ENCODE data around the gene DCUN1D3. TPM values are rescaled to one million over a fixed set of nuclear protein-coding genes. Genes with fewer than 3 reads are reported as not detected.
"Not testable (repeated sequence)": the region's sequence is repeated elsewhere in the genome, so short reads cannot be mapped to it uniquely, and the experiment has no call there.

DCUN1D3 gene
- total RNA-seq, 1 donor from 2014 or later: 9.8 TPM

- no peak for DNase-seq
- Histone ChIP-seq H3K9me3 (replicated peaks) (no peaks in the 10 kb centered on the region), H3K4me1 (no peaks in the 10 kb centered on the region), H3K27ac (replicated peaks) (no peak overlapping the region), H3K36me3 (no peaks in the 10 kb centered on the region), H3K27me3 (ENCODE audit: low read depth) (no peaks in the 10 kb centered on the region), H3K4me3 (no peak overlapping the region)
- no peak for TF ChIP-seq CTCF (IDR thresholded peaks at IDR 0.05; ENCODE audit: borderline replicate concordance)
- intact Hi-C loops (cut with micrococcal nuclease): loop anchor here (10.0 kb wide), 1 partner anchor 136 kb away; no protein-coding TSS in a partner anchor
Observed at GRCh38 chr16:20938426-20938825, 38.3 kb upstream of the DCUN1D3 start.

- no peak overlapping the region for H3K27ac ChIP-seq (replicated peaks)
- intact Hi-C loops (cut with micrococcal nuclease): loop anchor here (10.0 kb wide), 1 partner anchor 137 kb away; no protein-coding TSS in a partner anchor
- H3K36me3 ChIP-seq: no peaks in the 10 kb centered on the region
- TF ChIP-seq CTCF (IDR thresholded peaks at IDR 0.05; ENCODE audit: borderline replicate concordance): no peak
- no peaks in the 10 kb centered on the region for H3K27me3 ChIP-seq (ENCODE audit: low read depth)
- H3K4me3 ChIP-seq: no peak overlapping the region
- no peaks in the 10 kb centered on the region for H3K9me3 ChIP-seq (replicated peaks)
- no peaks in the 10 kb centered on the region for H3K4me1 ChIP-seq
- DNase-seq: no peak
Observed at GRCh38 chr16:20937736-20938135, 37.6 kb upstream of the DCUN1D3 start.

GRCh38 chr16:20933589-20933988 lies 33.4 kb upstream of the DCUN1D3 start:
- intact Hi-C loops (cut with micrococcal nuclease): loop anchor here (10.0 kb wide), 1 partner anchor 141 kb away; no protein-coding TSS in a partner anchor
- no peak overlapping the region for H3K4me3 ChIP-seq
- DNase-seq: no peak
- H3K36me3 ChIP-seq: no peaks in the 10 kb centered on the region
- no peaks in the 10 kb centered on the region for H3K9me3 ChIP-seq (replicated peaks)
- peaks cover 20% of the 10 kb centered on the region for H3K4me1 ChIP-seq
- TF ChIP-seq CTCF (IDR thresholded peaks at IDR 0.05; ENCODE audit: borderline replicate concordance): no peak
- no peak overlapping the region for H3K27ac ChIP-seq (replicated peaks)
- H3K27me3 ChIP-seq (ENCODE audit: low read depth): no peaks in the 10 kb centered on the region

- H3K27ac ChIP-seq (replicated peaks): peak overlapping the region; percentile 85
- H3K4me3 ChIP-seq: no peak overlapping the region
- DNase-seq: no peak
- H3K36me3 ChIP-seq: no peaks in the 10 kb centered on the region
- H3K27me3 ChIP-seq (ENCODE audit: low read depth): no peaks in the 10 kb centered on the region
- no peaks in the 10 kb centered on the region for H3K9me3 ChIP-seq (replicated peaks)
- TF ChIP-seq CTCF (IDR thresholded peaks at IDR 0.05; ENCODE audit: borderline replicate concordance): no peak
- intact Hi-C loops (cut with micrococcal nuclease): loop anchor here (10.0 kb wide), 1 partner anchor 144 kb away; no protein-coding TSS in a partner anchor
- H3K4me1 ChIP-seq: peaks cover 20% of the 10 kb centered on the region
Observed at GRCh38 chr16:20931066-20931600, 31.0 kb upstream of the DCUN1D3 start.

- TF ChIP-seq CTCF (IDR thresholded peaks at IDR 0.05; ENCODE audit: borderline replicate concordance): no peak
- DNase-seq: no peak
- Histone ChIP-seq H3K4me1 (peaks cover 20% of the 10 kb centered on the region), H3K27ac (replicated peaks) (peak overlapping the region; percentile 85), H3K4me3 (no peak overlapping the region), H3K36me3 (peaks cover 2% of the 10 kb centered on the region), H3K27me3 (ENCODE audit: low read depth) (no peaks in the 10 kb centered on the region), H3K9me3 (replicated peaks) (no peaks in the 10 kb centered on the region)
- intact Hi-C loops (cut with micrococcal nuclease): loop anchor here (10.0 kb wide), 1 partner anchor 144 kb away; no protein-coding TSS in a partner anchor
Observed at GRCh38 chr16:20930365-20930690, 30.2 kb upstream of the DCUN1D3 start.

GRCh38 chr16:20929676-20930364 lies 29.7 kb upstream of the DCUN1D3 start:
- intact Hi-C loops (cut with micrococcal nuclease): loop anchor here (10.0 kb wide), 1 partner anchor 145 kb away; no protein-coding TSS in a partner anchor
- H3K9me3 ChIP-seq (replicated peaks); H3K27me3 ChIP-seq (ENCODE audit: low read depth); DNase-seq; H3K4me3 ChIP-seq; H3K36me3 ChIP-seq: not testable (repeated sequence)
- peak overlapping the region; percentile 85 for H3K27ac ChIP-seq (replicated peaks)
- peaks cover 20% of the 10 kb centered on the region for H3K4me1 ChIP-seq
